Stimulated activated CD8-positive, alpha-beta memory T cell treated with anti-CD3 and anti-CD28 coated beads, Interleukin-7, amount 100 ng/mL, for 48 hours (primary cell): ENCODE measurements around the gene REPIN1.

ENCODE experiments used
- DNase-seq, 2 donors: peaks; one replicate each; pipeline ENCODE4 v3.0.0-alpha.2; 2020; ENCODE audit warnings: low read depth in 1 of 2; ENCODE audit errors: extremely low read depth in 1 of 2

REPIN1 gene

DNA sequence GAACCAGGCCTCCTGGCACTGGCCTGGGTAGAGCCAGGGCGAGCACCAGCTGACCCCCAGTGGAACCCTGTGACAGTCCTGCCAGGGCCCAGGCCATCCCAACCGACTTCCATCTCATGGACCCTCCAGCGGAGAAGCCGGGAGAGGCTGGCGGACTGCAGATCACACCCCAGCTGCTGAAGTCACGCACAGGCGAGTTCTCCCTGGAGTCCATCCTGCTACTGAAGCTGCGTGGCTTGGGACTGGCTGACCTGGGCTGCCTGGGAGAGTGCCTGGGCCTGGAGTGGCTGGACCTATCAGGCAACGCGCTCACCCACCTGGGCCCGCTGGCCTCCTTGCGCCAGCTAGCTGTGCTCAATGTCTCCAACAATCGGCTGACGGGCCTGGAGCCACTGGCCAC, 31.9 kb upstream of the REPIN1 start:
- DNase-seq = no peak

- DNase-seq = no peak
These were observed 31.4 kb upstream of the REPIN1 start for GRCh38 chr7:150337179-150337578.

GRCh38 chr7:150337659-150338081, 31.0 kb upstream of the REPIN1 start:
- no peak for DNase-seq

GRCh38 chr7:150338166-150338829, 30.3 kb upstream of the REPIN1 start:
- no peak for DNase-seq

- no peak for DNase-seq
These were observed 29.2 kb upstream of the REPIN1 start for GRCh38 chr7:150339409-150339809.

DNA sequence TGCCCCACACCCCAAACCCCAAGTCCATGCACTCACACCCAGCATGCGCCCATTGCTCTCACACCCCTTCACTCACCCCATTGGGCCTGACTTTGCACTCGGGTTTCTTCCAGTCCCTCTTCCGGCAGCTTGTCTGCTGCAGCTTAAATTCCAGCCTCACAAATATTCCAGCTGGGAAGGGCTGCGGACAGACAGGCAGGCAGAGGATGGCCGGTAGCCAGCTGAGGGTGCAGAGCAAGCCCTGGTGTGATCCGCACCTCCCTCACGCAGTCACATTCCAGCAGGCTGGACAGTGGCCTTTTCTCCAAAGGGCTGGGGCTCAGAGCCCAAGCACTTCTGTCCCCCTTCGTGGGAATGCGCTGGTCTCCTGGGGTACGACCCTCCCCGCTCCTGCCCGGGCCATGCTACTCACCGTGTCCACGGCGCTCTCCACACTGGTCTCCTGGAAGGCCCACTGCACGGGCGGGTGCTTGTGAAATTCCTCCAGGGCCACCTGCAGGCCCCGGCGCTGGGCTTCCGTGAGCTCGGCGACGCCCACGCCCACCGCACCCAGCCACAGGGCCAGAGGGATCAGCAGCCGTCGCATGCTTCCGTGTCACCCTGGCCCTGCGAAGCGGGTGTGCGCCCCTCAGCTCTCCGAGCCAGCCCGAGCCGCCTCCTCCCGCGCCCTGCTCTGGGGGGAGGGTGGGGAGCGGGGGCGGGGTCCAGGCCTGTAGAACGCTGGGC, 28.4 kb upstream of the REPIN1 start:
- no peak for DNase-seq

- DNase-seq = no peak
These were observed 27.8 kb upstream of the REPIN1 start for GRCh38 chr7:150340875-150341262.

GRCh38 chr7:150341263-150342120, 27.1 kb upstream of the REPIN1 start, which contains the start of gene RARRES2:
TSS of gene RARRES2 (minus strand) at chr7:150341629. CDS start at chr7:150340609, 1,020 bp downstream.
- DNase-seq = no peak

DNA sequence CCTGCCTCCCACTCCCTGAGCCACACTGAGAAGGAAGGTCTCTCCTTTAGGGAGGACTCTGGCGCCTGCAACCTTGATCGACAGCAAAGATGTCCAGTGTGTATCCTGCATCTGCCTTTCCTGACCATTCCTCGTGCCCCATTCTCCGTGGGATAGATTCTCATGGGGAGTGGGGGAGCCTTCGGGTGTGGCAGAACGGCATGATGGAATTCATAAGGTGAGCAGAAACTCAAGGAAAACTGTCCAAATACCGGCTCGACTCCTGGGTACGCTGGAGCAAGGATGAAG, 26.6 kb upstream of the REPIN1 start:
- DNase-seq = no peak

DNA sequence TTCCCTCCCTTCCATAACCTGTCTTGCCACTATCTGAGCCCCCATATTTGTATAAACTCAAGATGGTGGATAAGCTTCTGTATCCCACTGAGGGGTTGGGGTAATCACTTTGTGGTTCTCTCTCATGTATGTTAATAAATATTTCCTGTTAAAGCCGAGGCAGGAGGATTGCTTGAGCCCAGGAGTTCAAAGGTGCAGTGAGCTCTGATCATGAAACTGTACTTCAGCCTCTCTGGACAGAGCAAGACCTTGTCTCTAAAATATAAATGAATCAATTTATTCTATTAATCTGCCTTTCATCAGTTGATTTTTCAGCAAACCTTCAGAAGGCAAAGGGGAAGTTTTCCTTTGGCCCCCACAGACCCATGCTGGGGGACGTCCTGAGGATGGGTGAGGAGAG, 25.4 kb upstream of the REPIN1 start:
- DNase-seq = no peak

DNA sequence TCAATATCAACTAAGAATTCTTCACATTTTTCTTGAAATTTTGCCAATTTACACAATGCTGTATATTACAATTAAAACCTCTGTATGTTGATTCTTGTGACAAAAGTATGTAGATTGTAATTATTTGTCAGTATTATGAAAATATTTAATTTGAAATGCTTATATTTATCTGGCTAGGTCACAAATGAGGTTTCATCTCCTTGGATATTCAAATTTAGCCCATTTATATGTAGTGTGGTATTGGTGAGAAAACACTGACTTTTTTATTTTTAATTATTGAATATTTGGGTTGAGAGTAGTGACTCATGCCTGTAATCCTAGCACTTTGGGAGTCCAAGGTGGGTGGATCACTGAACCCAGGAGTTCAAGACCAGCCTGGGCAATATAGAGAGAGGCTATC, 24.3 kb upstream of the REPIN1 start:
- DNase-seq = no peak

- no peak for DNase-seq
These were observed 23.6 kb upstream of the REPIN1 start for GRCh38 chr7:150345012-150345411.

DNA sequence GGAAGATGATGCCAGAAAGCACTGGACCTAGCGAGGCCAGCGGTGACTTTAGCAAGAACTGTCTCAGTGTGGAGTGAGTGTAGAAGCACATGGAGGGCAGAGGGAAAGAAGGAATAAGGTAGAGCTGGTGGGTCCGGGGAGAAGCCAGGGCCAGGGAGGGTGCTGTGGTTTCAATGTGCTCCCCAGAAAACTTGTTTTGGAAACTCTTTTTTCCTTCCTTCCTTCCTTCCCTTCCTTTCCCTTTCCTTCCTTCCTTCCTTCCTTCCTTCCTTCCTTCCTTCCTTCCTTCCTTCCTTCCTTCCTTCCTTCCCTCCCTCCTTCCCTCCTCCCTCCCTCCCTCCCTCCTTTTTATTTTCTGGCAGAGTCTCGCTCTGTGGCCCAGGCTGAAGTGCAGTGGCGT, 21.7 kb upstream of the REPIN1 start:
- no peak for DNase-seq

DNA sequence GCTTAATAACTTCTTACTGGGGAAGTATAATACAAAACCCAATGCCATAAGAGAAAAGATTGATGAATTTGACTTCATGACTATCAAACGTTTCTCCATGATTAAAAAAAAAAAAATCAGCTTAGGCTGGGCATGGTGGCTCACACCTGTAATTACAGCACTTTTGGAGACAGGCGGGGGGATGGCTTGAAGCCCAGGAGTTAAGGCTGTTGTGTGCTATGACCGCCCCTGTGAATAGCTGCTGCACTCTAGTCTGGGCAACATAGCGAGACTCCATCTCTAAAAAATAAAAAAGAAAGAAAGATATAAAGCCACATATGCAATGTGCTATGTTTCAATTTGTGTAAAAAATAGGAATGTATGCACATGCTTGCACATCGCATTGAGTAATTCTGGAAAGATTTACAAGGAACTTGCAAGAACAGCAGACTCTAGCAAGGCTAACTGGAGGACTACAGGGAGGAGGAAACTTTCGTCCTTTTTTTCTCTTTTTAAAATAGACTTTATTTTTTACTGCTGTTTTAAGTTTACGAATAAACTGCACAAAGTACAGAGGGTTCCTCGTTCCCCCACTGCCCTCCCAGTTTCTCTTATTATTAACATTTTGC, 16.9 kb upstream of the REPIN1 start:
- DNase-seq = no peak

DNA sequence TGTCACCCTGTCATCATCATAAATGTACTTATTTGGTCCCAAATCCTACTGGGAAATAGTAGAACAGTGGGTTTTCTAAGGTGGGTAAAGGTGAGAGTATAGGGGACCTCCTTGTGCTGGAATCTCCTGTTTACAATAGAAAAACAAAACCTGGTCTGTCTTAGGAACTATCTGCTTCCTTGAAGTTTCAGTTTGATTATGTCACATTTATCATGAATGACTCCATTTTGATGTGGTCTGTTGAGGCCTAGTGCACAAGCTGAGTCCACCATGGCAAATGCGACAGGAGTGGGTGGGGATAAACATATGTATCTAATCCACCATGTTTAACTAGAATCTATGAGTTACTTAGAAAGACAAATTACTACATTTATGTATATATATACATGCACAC, 13.0 kb upstream of the REPIN1 start:
- no peak for DNase-seq

DNA sequence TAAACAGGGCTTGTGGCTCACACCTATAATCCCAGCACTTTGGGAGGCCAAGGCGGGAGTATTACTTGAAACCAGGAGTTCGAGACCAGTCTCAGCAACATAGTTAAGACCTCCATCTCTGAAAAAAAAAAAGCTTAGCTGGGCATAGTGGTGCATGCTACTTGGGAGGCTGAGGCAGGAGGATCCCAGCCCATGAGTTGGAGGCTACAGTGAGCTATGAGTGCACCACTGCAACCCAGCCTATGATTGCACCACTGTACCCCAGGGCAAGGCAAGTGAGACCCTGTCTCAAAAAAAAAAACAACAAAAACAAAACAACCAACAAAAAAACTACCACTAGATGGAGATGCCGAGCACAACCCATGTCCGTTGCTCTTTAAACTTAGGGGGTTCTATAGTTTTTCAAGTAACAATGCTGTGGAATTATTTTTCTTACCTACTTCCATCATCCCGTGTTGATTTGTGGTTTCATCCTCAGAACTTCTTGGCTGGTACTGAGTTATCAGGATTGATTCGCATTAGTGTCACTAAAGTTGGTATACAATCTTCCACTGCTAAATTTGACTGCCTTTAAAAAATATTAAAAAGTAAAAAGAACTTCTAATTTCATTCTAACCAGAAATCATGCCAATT, 12.2 kb upstream of the REPIN1 start:
- no peak for DNase-seq

GRCh38 chr7:150357270-150357669, 11.4 kb upstream of the REPIN1 start:
- peak in 1 of 2 donors; percentile 70 for DNase-seq

GRCh38 chr7:150357771-150358427, 10.7 kb upstream of the REPIN1 start:
- no peak for DNase-seq

GRCh38 chr7:150358433-150358832, 10.2 kb upstream of the REPIN1 start:
- DNase-seq = no peak

GRCh38 chr7:150358988-150359621, 9.5 kb upstream of the REPIN1 start:
- DNase-seq = no peak
